Measurements from ENCODE around the gene PACRG.
"Not testable (repeated sequence)": the region's sequence is repeated elsewhere in the genome, so short reads cannot be mapped to it uniquely, and the experiment has no call there.

Gene PACRG

GRCh38 chr6:162727322-162728182 lies at the start of gene PACRG, which contains the start of gene PRKN:
Gene PACRG, plus strand, starts transcription at chr6:162727974.
Gene PRKN, minus strand, starts transcription at chr6:162727766.
- H3K9me3 Mint-ChIP-seq: peaks cover 3% of the 10 kb centered on the region
- peak; percentile 92 for DNase-seq (ENCODE audit: low spot score in 2 of 2)
- peaks cover 13% of the 10 kb centered on the region for H3K4me1 Mint-ChIP-seq
- ATAC-seq: peak; percentile 97
- peak within 1 kb of the TSS; percentile 77 for H3K4me3 Mint-ChIP-seq
- H3K27ac Mint-ChIP-seq: peak within 1 kb of the TSS; percentile 92
- H3K36me3 Mint-ChIP-seq: peaks cover 6% of the 10 kb centered on the region

DNA sequence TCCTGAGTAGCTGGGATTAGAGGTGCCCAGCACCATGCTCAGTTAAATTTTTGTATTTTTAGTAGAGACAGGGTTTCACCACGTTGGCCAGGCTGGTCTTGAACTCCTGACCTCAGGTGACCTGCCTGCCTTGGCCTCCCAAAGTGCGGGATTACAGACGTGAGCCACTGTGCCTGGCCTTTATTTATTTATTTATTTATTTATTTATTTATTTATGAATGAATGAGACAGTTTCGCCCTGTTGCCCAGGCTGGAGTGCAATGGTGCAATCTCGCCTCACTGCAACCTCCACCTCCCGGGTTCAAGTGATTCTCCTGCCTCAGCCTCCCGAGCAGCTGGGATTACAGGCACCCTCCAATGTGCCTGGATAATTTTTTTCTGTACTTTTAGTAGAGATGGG lies 48.9 kb upstream of the PACRG start:
- DNase-seq (ENCODE audit: low spot score in 2 of 2); H3K27ac Mint-ChIP-seq; H3K9me3 Mint-ChIP-seq; ATAC-seq; H3K4me3 Mint-ChIP-seq; H3K4me1 Mint-ChIP-seq; H3K36me3 Mint-ChIP-seq: not testable (repeated sequence)

- H3K4me1 Mint-ChIP-seq: no peaks in the 10 kb centered on the region
- DNase-seq (ENCODE audit: low spot score in 2 of 2): no peak
- H3K36me3 Mint-ChIP-seq: no peaks in the 10 kb centered on the region
- no peak overlapping the region for H3K27ac Mint-ChIP-seq
- peaks cover 4% of the 10 kb centered on the region for H3K9me3 Mint-ChIP-seq
- no peak overlapping the region for H3K4me3 Mint-ChIP-seq
- no peak for ATAC-seq
Measured at GRCh38 chr6:162679681-162680080, 48.1 kb upstream of the PACRG start.

DNA sequence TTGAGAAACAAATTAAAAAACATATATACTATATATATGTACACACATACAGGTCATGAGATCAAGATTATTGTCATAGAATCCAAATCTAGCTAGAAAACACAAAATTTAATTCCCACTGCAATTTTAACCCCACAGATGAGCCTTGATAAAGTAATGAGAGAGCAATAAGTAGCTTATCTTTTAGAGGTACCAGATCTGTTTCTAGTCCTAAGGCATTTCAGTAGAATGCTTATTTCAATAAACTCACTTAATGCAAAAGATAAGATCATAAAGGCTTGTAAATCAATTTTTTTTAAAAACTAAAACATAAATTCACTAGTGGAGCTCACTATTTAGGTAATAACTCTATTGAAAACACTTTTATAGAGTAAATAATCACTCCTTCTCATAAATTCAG lies 47.4 kb upstream of the PACRG start:
- ATAC-seq: no peak
- no peak for DNase-seq (ENCODE audit: low spot score in 2 of 2)
- H3K36me3 Mint-ChIP-seq: no peaks in the 10 kb centered on the region

GRCh38 chr6:162680871-162681270 lies 46.9 kb upstream of the PACRG start:
- Mint-ChIP-seq H3K4me3 (no peak overlapping the region), H3K9me3 (peaks cover 2% of the 10 kb centered on the region), H3K36me3 (no peaks in the 10 kb centered on the region), H3K27ac (no peak overlapping the region), H3K4me1 (no peaks in the 10 kb centered on the region)
- no peak for ATAC-seq
- no peak for DNase-seq (ENCODE audit: low spot score in 2 of 2)

More for the DNA sequence above, 47.4 kb upstream of the PACRG start:
- Mint-ChIP-seq H3K4me1 (no peaks in the 10 kb centered on the region), H3K4me3 (no peak overlapping the region), H3K27ac (no peak overlapping the region), H3K9me3 (peaks cover 2% of the 10 kb centered on the region)

GRCh38 chr6:162681447-162681846 lies 46.3 kb upstream of the PACRG start:
- H3K27ac Mint-ChIP-seq: no peak overlapping the region
- H3K4me1 Mint-ChIP-seq: no peaks in the 10 kb centered on the region
- no peak overlapping the region for H3K4me3 Mint-ChIP-seq
- no peaks in the 10 kb centered on the region for H3K36me3 Mint-ChIP-seq
- ATAC-seq (no peak), DNase-seq (ENCODE audit: low spot score in 2 of 2) (no peak)
- peaks cover 2% of the 10 kb centered on the region for H3K9me3 Mint-ChIP-seq

DNA sequence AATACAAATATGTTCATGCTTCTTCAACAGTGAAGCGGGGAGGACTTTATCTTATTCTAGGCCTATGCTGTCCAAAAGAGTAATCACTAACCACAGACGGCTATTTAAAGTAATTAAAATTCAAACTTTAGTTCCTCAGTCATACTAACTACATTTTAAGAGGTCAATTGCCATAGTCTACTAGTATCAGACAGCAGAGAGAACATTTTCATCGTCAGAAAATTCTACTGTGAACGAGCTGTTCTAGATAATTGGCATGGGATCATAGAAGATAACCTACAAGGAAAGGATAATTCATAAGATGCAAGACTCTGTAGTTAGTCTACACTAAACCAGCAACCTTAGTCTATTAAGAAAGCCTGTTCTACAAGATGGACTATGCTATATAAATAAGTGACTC lies 44.6 kb upstream of the PACRG start:
- Mint-ChIP-seq H3K36me3 (no peaks in the 10 kb centered on the region), H3K9me3 (peaks cover 2% of the 10 kb centered on the region), H3K27ac (no peak overlapping the region), H3K4me1 (no peaks in the 10 kb centered on the region), H3K4me3 (no peak overlapping the region)
- DNase-seq (ENCODE audit: low spot score in 2 of 2) (no peak), ATAC-seq (no peak)

DNA sequence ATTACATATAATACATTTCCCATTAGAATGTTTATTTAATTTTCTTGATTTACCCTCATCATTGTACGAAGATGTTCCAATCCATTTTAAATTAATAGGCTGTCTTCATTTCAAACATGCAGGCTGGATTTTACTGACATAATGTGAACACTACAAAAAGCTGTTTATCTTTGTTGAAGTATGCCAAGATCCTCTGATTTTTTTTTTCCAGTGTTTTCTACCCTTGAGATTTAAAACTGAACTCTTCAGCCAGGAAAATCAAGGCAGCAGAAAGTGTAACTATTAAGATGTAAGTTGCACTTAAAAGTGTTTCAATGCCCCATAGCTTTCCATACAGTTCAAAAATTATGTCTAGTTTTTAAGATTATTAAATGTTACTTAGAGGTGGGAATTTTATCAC lies 43.7 kb upstream of the PACRG start:
- DNase-seq (ENCODE audit: low spot score in 2 of 2) (no peak), ATAC-seq (no peak)
- no peaks in the 10 kb centered on the region for H3K36me3 Mint-ChIP-seq
- no peaks in the 10 kb centered on the region for H3K4me1 Mint-ChIP-seq
- H3K4me3 Mint-ChIP-seq: no peak overlapping the region
- peaks cover 2% of the 10 kb centered on the region for H3K9me3 Mint-ChIP-seq
- H3K27ac Mint-ChIP-seq: no peak overlapping the region

GRCh38 chr6:162684961-162685360 lies 42.8 kb upstream of the PACRG start:
- ATAC-seq: no peak
- Mint-ChIP-seq H3K36me3 (no peaks in the 10 kb centered on the region), H3K4me3 (no peak overlapping the region), H3K9me3 (peaks cover 2% of the 10 kb centered on the region), H3K4me1 (no peaks in the 10 kb centered on the region), H3K27ac (no peak overlapping the region)
- no peak for DNase-seq (ENCODE audit: low spot score in 2 of 2)

DNA sequence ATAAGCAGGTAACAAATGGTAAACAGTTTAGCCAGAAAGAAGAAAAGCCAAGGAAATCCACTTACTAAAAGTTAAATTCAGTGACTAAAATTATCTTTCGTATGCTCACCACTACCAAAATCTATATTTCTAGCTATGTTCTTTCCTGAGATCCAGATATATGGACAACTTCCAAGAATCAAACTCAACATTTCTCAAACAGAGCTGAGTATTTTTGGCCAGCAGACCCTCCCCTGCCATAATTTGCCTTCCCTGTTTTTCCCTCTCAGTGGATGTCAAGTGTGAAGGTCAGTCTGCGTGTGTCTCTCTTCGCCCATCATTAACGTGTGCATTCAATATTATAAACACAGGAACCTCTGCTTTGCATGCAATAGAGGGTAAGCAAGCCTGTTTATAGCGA lies 42.2 kb upstream of the PACRG start:
- no peaks in the 10 kb centered on the region for H3K4me1 Mint-ChIP-seq
- ATAC-seq: no peak
- no peak for DNase-seq (ENCODE audit: low spot score in 2 of 2)
- no peak overlapping the region for H3K4me3 Mint-ChIP-seq
- H3K9me3 Mint-ChIP-seq: peaks cover 2% of the 10 kb centered on the region
- no peak overlapping the region for H3K27ac Mint-ChIP-seq
- H3K36me3 Mint-ChIP-seq: no peaks in the 10 kb centered on the region

DNA sequence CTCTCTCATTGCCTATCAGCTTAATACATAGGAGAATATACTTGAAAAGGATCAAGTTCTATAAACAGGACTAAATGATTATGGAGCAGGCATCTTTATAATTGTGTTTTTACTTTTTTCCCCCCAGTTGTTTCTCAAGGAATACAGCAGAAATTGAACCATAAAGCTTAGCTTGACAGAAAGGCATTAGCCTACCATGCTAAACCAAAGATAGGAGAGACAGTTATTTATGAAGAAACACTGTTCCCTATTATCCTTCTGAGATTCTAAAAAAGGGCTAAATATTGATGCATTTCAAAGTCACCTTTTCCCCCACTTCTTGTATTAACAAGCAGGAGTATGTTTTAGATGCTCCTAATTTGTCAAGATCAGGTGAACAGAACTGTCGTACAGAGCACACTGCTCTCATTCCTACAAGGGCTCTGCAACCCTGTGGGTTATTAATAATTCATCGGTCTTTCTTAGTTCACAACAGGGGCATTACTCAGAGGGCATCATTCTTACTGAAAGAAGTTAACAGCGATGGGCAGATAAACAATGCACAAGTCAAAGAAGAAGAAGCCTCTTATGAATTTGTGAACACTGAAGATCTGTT lies 38.9 kb upstream of the PACRG start:
- H3K4me3 Mint-ChIP-seq: no peak overlapping the region
- no peak for ATAC-seq
- DNase-seq (ENCODE audit: low spot score in 2 of 2): no peak
- no peaks in the 10 kb centered on the region for H3K9me3 Mint-ChIP-seq
- no peaks in the 10 kb centered on the region for H3K36me3 Mint-ChIP-seq
- no peaks in the 10 kb centered on the region for H3K4me1 Mint-ChIP-seq
- H3K27ac Mint-ChIP-seq: no peak overlapping the region

- DNase-seq (ENCODE audit: low spot score in 2 of 2) (no peak), ATAC-seq (no peak)
- H3K36me3 Mint-ChIP-seq: no peaks in the 10 kb centered on the region
Measured at GRCh38 chr6:162690158-162690557, 37.6 kb upstream of the PACRG start.

DNA sequence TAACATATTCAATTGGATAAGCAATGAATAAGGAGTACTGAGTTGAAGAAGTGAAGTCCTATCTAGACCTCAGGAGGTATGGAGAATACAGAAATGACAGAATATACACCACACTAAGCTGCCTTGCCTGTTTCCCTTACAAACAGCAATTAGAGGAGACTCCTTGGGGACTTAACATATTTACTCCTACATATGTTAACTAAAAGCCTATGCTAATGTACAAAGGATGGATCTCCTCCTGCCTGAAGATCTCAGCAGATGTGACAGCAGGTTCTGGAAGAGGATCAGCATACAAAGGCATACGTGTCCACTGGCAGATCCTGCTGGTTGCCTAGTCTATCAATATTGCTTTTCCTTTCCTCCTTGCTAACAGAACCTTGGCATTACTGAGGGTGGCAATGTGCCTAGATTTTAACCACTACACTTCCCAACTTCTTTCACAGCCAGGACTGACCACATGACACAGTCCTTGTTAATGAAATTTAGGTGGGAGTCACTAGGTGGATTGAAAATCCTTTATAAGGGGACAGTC lies 29.8 kb upstream of the PACRG start:
- no peak for DNase-seq (ENCODE audit: low spot score in 2 of 2)

More at GRCh38 chr6:162690158-162690557, 37.6 kb upstream of the PACRG start:
- H3K4me1 Mint-ChIP-seq: no peaks in the 10 kb centered on the region
- no peak overlapping the region for H3K27ac Mint-ChIP-seq
- H3K9me3 Mint-ChIP-seq: no peaks in the 10 kb centered on the region
- no peak overlapping the region for H3K4me3 Mint-ChIP-seq

DNA sequence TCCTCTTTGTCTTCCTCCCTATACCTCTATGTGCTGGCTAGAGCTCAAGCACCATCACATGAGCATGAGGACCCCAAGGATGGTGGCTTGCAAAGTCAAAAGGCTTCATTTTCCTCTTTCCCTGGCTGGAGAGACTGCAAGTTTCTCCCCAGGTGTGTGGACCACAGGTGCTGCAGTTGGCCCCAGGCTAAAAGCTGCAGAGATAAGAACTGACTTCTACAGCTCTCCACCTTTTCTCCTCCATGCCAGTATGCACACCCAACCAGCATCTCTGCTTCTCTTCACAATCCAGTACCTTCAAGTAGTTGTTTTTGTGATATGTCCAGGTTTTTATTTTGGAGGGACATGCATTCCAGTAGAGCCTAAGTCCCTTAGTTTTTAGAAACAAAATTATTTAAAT lies 29.3 kb upstream of the PACRG start:
- H3K4me1 Mint-ChIP-seq: no peaks in the 10 kb centered on the region
- H3K9me3 Mint-ChIP-seq: no peaks in the 10 kb centered on the region
- no peaks in the 10 kb centered on the region for H3K36me3 Mint-ChIP-seq
- ATAC-seq (no peak), DNase-seq (ENCODE audit: low spot score in 2 of 2) (no peak)
- H3K27ac Mint-ChIP-seq: no peak overlapping the region
- no peak overlapping the region for H3K4me3 Mint-ChIP-seq

More for the DNA sequence above, 29.8 kb upstream of the PACRG start:
- Mint-ChIP-seq H3K27ac (no peak overlapping the region), H3K36me3 (no peaks in the 10 kb centered on the region), H3K4me1 (no peaks in the 10 kb centered on the region), H3K9me3 (no peaks in the 10 kb centered on the region), H3K4me3 (no peak overlapping the region)
- ATAC-seq: no peak

GRCh38 chr6:162699961-162700360 lies 27.8 kb upstream of the PACRG start:
- DNase-seq (ENCODE audit: low spot score in 2 of 2): no peak
- no peak for ATAC-seq
- H3K9me3 Mint-ChIP-seq: no peaks in the 10 kb centered on the region
- H3K27ac Mint-ChIP-seq: no peak overlapping the region
- H3K36me3 Mint-ChIP-seq: no peaks in the 10 kb centered on the region
- no peaks in the 10 kb centered on the region for H3K4me1 Mint-ChIP-seq
- H3K4me3 Mint-ChIP-seq: no peak overlapping the region

GRCh38 chr6:162700966-162701365 lies 26.8 kb upstream of the PACRG start:
- H3K4me3 Mint-ChIP-seq: no peak overlapping the region
- H3K27ac Mint-ChIP-seq: no peak overlapping the region
- H3K36me3 Mint-ChIP-seq: no peaks in the 10 kb centered on the region
- H3K9me3 Mint-ChIP-seq: no peaks in the 10 kb centered on the region
- ATAC-seq: no peak
- no peak for DNase-seq (ENCODE audit: low spot score in 2 of 2)
- H3K4me1 Mint-ChIP-seq: no peaks in the 10 kb centered on the region
